BE2C (cell line): ENCODE data around the gene IFNA8.

Experiments used
- DNase-seq: peaks from one replicate; pipeline ENCODE4 v3.0.0-alpha.2; 2020
- H3K27me3 ChIP-seq: fragments of 250-450 bp; sonication (Bioruptor Pico); 2 replicates; pipeline ENCODE4 v1.5.1; 2020; ENCODE audit warnings: mild to moderate bottlenecking
- H3K36me3 ChIP-seq: fragments of 250-450 bp; sonication (Bioruptor Pico); 2 replicates; pipeline ENCODE4 v1.5.1; 2020; ENCODE audit warnings: mild to moderate bottlenecking
- H3K4me1 ChIP-seq: fragments of 250-450 bp; sonication (Bioruptor Pico); 2 replicates; pipeline ENCODE4 v1.5.1; 2020
- H3K4me3 ChIP-seq: 2 replicates; pipeline ENCODE4 v1.5.1; 2011; ENCODE audit warnings: low read depth, low read length
- H3K9me3 ChIP-seq: fragments of 250-450 bp; sonication (Bioruptor Pico); 2 replicates; pipeline ENCODE4 v1.5.1; 2020
- CTCF ChIP-seq: IDR thresholded peaks from 2 replicates; pipeline ENCODE4 v1.5.1; 2012; ENCODE audit warnings: mild to moderate bottlenecking, low read depth, low read length

IFNA8 gene

GRCh38 chr9:21455320-21455719 is 46.4 kb downstream of the IFNA8 start:
- no peak for DNase-seq
- TF ChIP-seq CTCF: peak; percentile 63

More at GRCh38 chr9:21455320-21455719, 46.4 kb downstream of the IFNA8 start:
- Histone ChIP-seq H3K4me1 (no peaks in the 10 kb centered on the region), H3K4me3 (no peak overlapping the region), H3K36me3 (no peaks in the 10 kb centered on the region), H3K27me3 (no peaks in the 10 kb centered on the region), H3K9me3 (no peaks in the 10 kb centered on the region)
